NCI-H2196 treated with DMSO at 0.1 percent for 48 hours (cell line): Measurements from ENCODE around the gene CEP350.

Source experiments
- DNase-seq: peaks from one replicate; lab custom pipeline; 2025; ENCODE audit not compliant: unreplicated experiment; lab: John Stamatoyannopoulos, UW

Gene CEP350

GRCh38 chr1:179954493-179955286, at the start of gene CEP350:
Gene CEP350 (plus strand): TSS chr1:179954810. CDS start chr1:179986182, 31,372 bp downstream.
- DNase-seq = peak; percentile 96

GRCh38 chr1:179910934-179911333, 43.7 kb upstream of the CEP350 start:
- DNase-seq = no peak

- DNase-seq = no peak
These were observed 42.8 kb upstream of the CEP350 start for GRCh38 chr1:179911812-179912211.

GRCh38 chr1:179917601-179918429, 36.8 kb upstream of the CEP350 start:
- no peak for DNase-seq

GRCh38 chr1:179921472-179921871, 33.1 kb upstream of the CEP350 start:
- DNase-seq = no peak

GRCh38 chr1:179921981-179922872, 32.4 kb upstream of the CEP350 start:
- no peak for DNase-seq

GRCh38 chr1:179923029-179923428, 31.6 kb upstream of the CEP350 start:
- no peak for DNase-seq

GRCh38 chr1:179924268-179924667, 30.3 kb upstream of the CEP350 start:
- no peak for DNase-seq

GRCh38 chr1:179925302-179925701, 29.3 kb upstream of the CEP350 start:
- no peak for DNase-seq

- no peak for DNase-seq
These were observed 28.4 kb upstream of the CEP350 start for GRCh38 chr1:179925922-179926849.

- DNase-seq = no peak
These were observed 27.8 kb upstream of the CEP350 start for GRCh38 chr1:179926850-179927205.

- no peak for DNase-seq
These were observed 24.4 kb upstream of the CEP350 start for GRCh38 chr1:179929955-179930798.

- no peak for DNase-seq
These were observed 23.7 kb upstream of the CEP350 start for GRCh38 chr1:179930867-179931266.

GRCh38 chr1:179933219-179933618, 21.4 kb upstream of the CEP350 start:
- no peak for DNase-seq

GRCh38 chr1:179935909-179936496, 18.6 kb upstream of the CEP350 start:
- no peak for DNase-seq

- DNase-seq = no peak
These were observed 16.8 kb upstream of the CEP350 start for GRCh38 chr1:179937668-179938254.

GRCh38 chr1:179938752-179939151, 15.9 kb upstream of the CEP350 start:
- no peak for DNase-seq

GRCh38 chr1:179939941-179940340, 14.7 kb upstream of the CEP350 start:
- DNase-seq = no peak
